ENCODE results near the gene EYA2.

GRCh38 chr20:47201074-47201730, 306.6 kb downstream of the EYA2 start:
- no peak for TF ChIP-seq POLR2A (IDR thresholded peaks at IDR 0.05)
- TF ChIP-seq CTCF (IDR thresholded peaks at IDR 0.05): no peak
- no peak for TF ChIP-seq POLR2AphosphoS5 (IDR thresholded peaks at IDR 0.05)

Measured in prostate gland (tissue), 2 donors.